IMR-90 (cell line): Measurements from ENCODE around the gene CACNG6. TPM values are rescaled to one million over a fixed set of nuclear protein-coding genes. Genes with fewer than 3 reads are reported as not detected.

Experiments used
- ATAC-seq: fragments of 200-7000 bp; cut with Tn5 transposase; 2 replicates; pipeline ENCODE4 v1.9.1; 2020; ENCODE audit warnings: low read depth, mild to moderate bottlenecking, moderate library complexity
- BruUV-seq: library from RNA; stranded (reverse); fragments of 400-500 nt; replicated peaks from 2 replicates; lab custom pipeline; 2021; lab: Mats Ljungman, UMichigan
- CTCF ChIA-PET: fragments of 300-600 bp; formaldehyde crosslinking; extraction: SDS; loops from one replicate; lab custom pipeline; 2021; ENCODE audit warnings: antibody characterized with exemption; lab: Yijun Ruan, JAX
- POLR2A ChIA-PET: fragments of 300-600 bp; sonication (Branson Sonifier 250); formaldehyde crosslinking; loops from one replicate; lab custom pipeline; 2022; ENCODE audit warnings: antibody characterized with exemption; ENCODE audit not compliant: unreplicated experiment; lab: Charles Lee
- DNase-seq: peaks from one replicate; pipeline ENCODE4 v3.0.0; 2013
- H2AFZ ChIP-seq: replicated peaks from 2 replicates; pipeline ENCODE3; 2013; ENCODE audit warnings: low read length, mild to moderate bottlenecking; ENCODE audit not compliant: poor library complexity
- H2AK5ac ChIP-seq: 2 replicates; pipeline ENCODE4 v1.6.1; 2013; ENCODE audit warnings: low read depth, low read length, inconsistent platforms
- H2AK9ac ChIP-seq: replicated peaks from 2 replicates; pipeline ENCODE3; 2013; ENCODE audit warnings: mild to moderate bottlenecking, low read depth, low read length, moderate library complexity; ENCODE audit not compliant: poor library complexity
- H2BK120ac ChIP-seq: 2 replicates; pipeline ENCODE4 v1.6.1; 2013; ENCODE audit warnings: low read depth, low read length, inconsistent platforms
- H2BK15ac ChIP-seq: 3 replicates; pipeline ENCODE4 v1.6.1; 2013; ENCODE audit warnings: low read depth, low read length, inconsistent platforms
- H2BK20ac ChIP-seq: 2 replicates; pipeline ENCODE4 v1.6.1; 2013; ENCODE audit warnings: low read depth, mild to moderate bottlenecking, inconsistent platforms, low read length, moderate library complexity
- H2BK5ac ChIP-seq: 2 replicates; pipeline ENCODE4 v1.6.1; 2013; ENCODE audit warnings: mild to moderate bottlenecking, low read depth, low read length, inconsistent platforms; ENCODE audit not compliant: poor library complexity, severe bottlenecking
- H3K14ac ChIP-seq: replicated peaks from 2 replicates; pipeline ENCODE4 v1.6.1; 2013; ENCODE audit warnings: low read depth, low read length, inconsistent platforms
- H3K18ac ChIP-seq: 2 replicates; pipeline ENCODE4 v1.6.1; 2013; ENCODE audit warnings: low read depth, low read length, control low read depth
- H3K23ac ChIP-seq: 2 replicates; pipeline ENCODE4 v1.6.1; 2013; ENCODE audit warnings: low read depth, low read length, inconsistent platforms
- H3K27ac ChIP-seq: 2 replicates; pipeline ENCODE4 v1.5.1; 2013; ENCODE audit warnings: mild to moderate bottlenecking, control low read depth, low read length; ENCODE audit not compliant: insufficient read depth
- H3K27me3 ChIP-seq: 2 replicates; pipeline ENCODE4 v1.6.1; 2013; ENCODE audit warnings: low read length; ENCODE audit not compliant: control insufficient read depth, insufficient read depth
- H3K36me3 ChIP-seq: 2 replicates; pipeline ENCODE4 v1.6.1; 2013; ENCODE audit warnings: low read length, mixed read lengths; ENCODE audit not compliant: control insufficient read depth, insufficient read depth
- H3K4ac ChIP-seq: 2 replicates; pipeline ENCODE4 v1.6.1; 2013; ENCODE audit warnings: low read depth, low read length, inconsistent platforms
- H3K4me1 ChIP-seq: 2 replicates; pipeline ENCODE4 v1.6.1; 2013; ENCODE audit warnings: low read length, mixed read lengths; ENCODE audit not compliant: control insufficient read depth, insufficient read depth
- H3K4me2 ChIP-seq: 2 replicates; pipeline ENCODE4 v1.6.1; 2013; ENCODE audit warnings: low read depth, mild to moderate bottlenecking, control low read depth, low read length, moderate library complexity
- H3K4me3 ChIP-seq: 2 replicates; pipeline ENCODE4 v1.5.1; 2013; ENCODE audit warnings: low read depth, mild to moderate bottlenecking, control low read depth, low read length, moderate library complexity; ENCODE audit not compliant: insufficient read depth
- H3K56ac ChIP-seq: 2 replicates; pipeline ENCODE4 v1.6.1; 2013; ENCODE audit warnings: low read length, inconsistent platforms; ENCODE audit not compliant: insufficient read depth; ENCODE audit errors: extremely low read depth
- H3K79me1 ChIP-seq, 2 experiments: 2 replicates each; pipeline ENCODE4 v1.6.1; 2013; ENCODE audit warnings: low read length in 2 of 2, inconsistent platforms in 1 of 2, low read depth in 1 of 2
- H3K9ac ChIP-seq: 2 replicates; pipeline ENCODE4 v1.6.1; 2013; ENCODE audit warnings: low read depth, low read length, control low read depth
- H3K9me1 ChIP-seq: 2 replicates; pipeline ENCODE4 v1.6.1; 2013; ENCODE audit warnings: low read length, inconsistent platforms; ENCODE audit not compliant: insufficient read depth
- H3K9me3 ChIP-seq: 2 replicates; pipeline ENCODE4 v1.6.1; 2013; ENCODE audit warnings: low read length; ENCODE audit not compliant: control insufficient read depth, insufficient read depth
- H4K20me1 ChIP-seq: 2 replicates; pipeline ENCODE4 v1.6.1; 2013; ENCODE audit warnings: low read length, inconsistent platforms; ENCODE audit not compliant: insufficient read depth
- H4K5ac ChIP-seq: 2 replicates; pipeline ENCODE4 v1.6.1; 2013; ENCODE audit warnings: mild to moderate bottlenecking, low read depth, low read length, control low read depth
- H4K8ac ChIP-seq, 2 experiments: 2 replicates each; pipeline ENCODE4 v1.6.1; 2013; ENCODE audit warnings: low read depth in 2 of 2, low read length in 2 of 2, control low read depth in 1 of 2, inconsistent platforms in 1 of 2
- H4K91ac ChIP-seq: 2 replicates; pipeline ENCODE4 v1.6.1; 2013; ENCODE audit warnings: low read depth, low read length, inconsistent platforms; ENCODE audit not compliant: insufficient read depth
- BHLHE40 ChIP-seq: fragments of 150-350 bp; IDR thresholded peaks from 2 replicates; pipeline ENCODE4 v1.6.1; 2016; ENCODE audit warnings: mild to moderate bottlenecking, low read depth, low read length
- CEBPB ChIP-seq: IDR thresholded peaks from 2 replicates; pipeline ENCODE4 v1.6.1; 2012; ENCODE audit warnings: low read depth, low read length, improper control_type of control experiment
- CHD1 ChIP-seq: IDR thresholded peaks from 2 replicates; pipeline ENCODE4 v1.6.1; 2012; ENCODE audit warnings: low read depth, low read length, improper control_type of control experiment
- FOS ChIP-seq: fragments of 150-350 bp; IDR thresholded peaks from 2 replicates; pipeline ENCODE4 v1.6.1; 2016; ENCODE audit warnings: low read depth, low read length
- MAFK ChIP-seq: IDR thresholded peaks from 2 replicates; pipeline ENCODE4 v1.6.1; 2012; ENCODE audit warnings: low read depth, low read length, improper control_type of control experiment
- MAZ ChIP-seq: IDR thresholded peaks from 2 replicates; pipeline ENCODE4 v1.6.1; 2012; ENCODE audit warnings: low read depth, mild to moderate bottlenecking, low read length, improper control_type of control experiment, moderate library complexity, borderline replicate concordance
- MXI1 ChIP-seq: IDR thresholded peaks from 2 replicates; pipeline ENCODE4 v1.6.1; 2012; ENCODE audit warnings: low read depth, mild to moderate bottlenecking, low read length, moderate library complexity, borderline replicate concordance
- NFE2L2 ChIP-seq: fragments of 150-350 bp; IDR thresholded peaks from 2 replicates; pipeline ENCODE4 v1.6.1; 2016; ENCODE audit warnings: low read depth, mild to moderate bottlenecking, low read length
- POLR2A ChIP-seq: IDR thresholded peaks from 2 replicates; pipeline ENCODE4 v1.6.1; 2012; ENCODE audit warnings: mild to moderate bottlenecking, low read depth, low read length
- RAD21 ChIP-seq: IDR thresholded peaks from 2 replicates; pipeline ENCODE4 v1.6.1; 2012; ENCODE audit warnings: low read length, improper control_type of control experiment
- RCOR1 ChIP-seq: IDR thresholded peaks from 2 replicates; pipeline ENCODE4 v1.6.1; 2012; ENCODE audit warnings: mild to moderate bottlenecking, low read length, improper control_type of control experiment; ENCODE audit not compliant: insufficient replicate concordance
- RFX5 ChIP-seq: IDR thresholded peaks from 2 replicates; pipeline ENCODE4 v1.8.0; 2012; ENCODE audit warnings: low read depth, mild to moderate bottlenecking, low read length, moderate library complexity
- WGBS, 2 experiments: methylation state at CpG; one replicate each; pipeline versions ENCODE4 v1.1.5 to v1.1.7; 2013; ENCODE audit warnings: missing lambda C conversion rate in 2 of 2; ENCODE audit not compliant: insufficient read length in 1 of 2; ENCODE audit errors: extremely low coverage in 2 of 2; 5-methylcytosine and 5-hydroxymethylcytosine counted together
- dilution Hi-C: fragments of 300-500 bp; cut with HindIII; formaldehyde crosslinking; loops from one replicate; pipeline ENCODE4 v1.14.3; 2018; ENCODE audit warnings: low sequenced_read_pairs; ENCODE audit not compliant: unreplicated experiment
- in situ Hi-C: fragments of 300-500 bp; cut with MboI; formaldehyde crosslinking; loops from 3 replicates; pipeline ENCODE4 v1.14.3; 2019; ENCODE audit warnings: low sequenced_read_pairs, inconsistent platforms, mixed read lengths
- intact Hi-C: fragments of 100-400 bp; cut with micrococcal nuclease; formaldehyde crosslinking; loops from 2 replicates; pipeline ENCODE4 v1.10.0; 2022
- polyA plus RNA-seq, 3 experiments: library from polyadenylated mRNA; depleted of rRNA; stranded (reverse); fragments of >200 nt; gene quantifications; 2 replicates each; pipeline ENCODE4 v1.2.3, GENCODE V29; 2012; ENCODE audit warnings: low replicate concordance in 1 of 3
- total RNA-seq: library from RNA; depleted of rRNA; stranded (reverse); fragments of >200 nt; gene quantifications from 2 replicates; pipeline ENCODE4 v1.2.3, GENCODE V29; 2012
- TF ChIP-seq, protein P1 (sequence below): fragments of 150-350 bp; IDR thresholded peaks from 2 replicates; pipeline ENCODE4 v1.6.1; 2016; ENCODE audit warnings: low read depth, mild to moderate bottlenecking, low read length, moderate library complexity, borderline replicate concordance
- TF ChIP-seq, protein P2 (sequence below): fragments of 150-350 bp; IDR thresholded peaks from 2 replicates; pipeline ENCODE4 v1.6.1; 2017; ENCODE audit warnings: mild to moderate bottlenecking, antibody characterized with exemption, low read length, low read depth
- TF ChIP-seq, protein P3 (sequence below): conservative IDR thresholded peaks from 2 replicates; pipeline ENCODE4 v1.5.1; 2012; ENCODE audit warnings: mild to moderate bottlenecking, low read depth, low read length, improper control_type of control experiment

CACNG6 gene
- total and polyA plus RNA-seq, 2 of the 4 experiments (the other 2 are of a cell fraction), result not detected

DNA sequence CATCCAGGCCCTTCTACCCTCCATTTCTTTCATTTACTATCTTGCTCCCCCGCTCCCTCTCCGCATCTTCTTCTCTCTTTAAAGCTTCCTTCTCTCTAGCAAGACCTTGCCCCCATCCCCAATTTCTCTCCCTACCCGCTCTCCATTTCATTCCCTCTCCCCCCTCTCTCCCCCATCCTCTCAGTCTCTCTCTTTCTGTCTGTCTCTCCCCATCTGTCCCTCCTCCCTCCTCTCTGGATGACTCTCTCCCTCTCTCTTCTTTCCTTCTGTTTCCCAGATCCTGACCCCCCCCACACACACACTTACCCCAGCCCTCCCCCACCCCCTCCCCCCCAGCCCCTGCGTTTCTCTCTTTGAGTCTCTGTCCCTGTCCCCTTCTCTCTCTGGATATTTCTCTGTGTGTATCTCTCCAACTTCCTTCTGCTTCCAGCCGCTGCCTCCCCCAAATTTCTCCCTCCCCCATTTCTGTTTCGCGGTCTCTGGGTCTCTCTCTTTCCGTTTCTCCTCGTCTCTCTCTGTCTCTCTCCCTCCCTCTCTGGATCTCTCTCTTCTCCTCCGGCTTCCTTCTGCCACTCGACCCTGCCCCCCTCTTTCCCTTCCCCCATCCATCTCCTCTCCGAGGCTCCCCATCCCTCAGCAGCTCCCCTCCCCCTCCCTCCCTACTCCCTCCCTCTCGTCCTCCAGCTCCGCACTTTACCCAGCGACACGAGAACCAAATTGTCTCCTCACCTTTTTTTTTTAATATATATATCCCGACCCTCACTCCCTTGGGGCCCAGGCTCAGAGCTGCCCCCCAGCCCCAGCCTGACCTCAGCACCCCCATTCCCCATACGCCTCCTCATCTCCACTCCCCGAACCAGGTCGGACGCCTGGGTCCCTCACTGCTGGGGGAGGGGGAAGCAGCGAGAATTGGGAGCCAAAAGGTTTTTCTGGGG lies 32.3 kb upstream of the CACNG6 start:
- Histone ChIP-seq H3K18ac (no peak overlapping the region), H3K27ac (no peak overlapping the region), H3K27me3 (peaks cover 57% of the 10 kb centered on the region), H3K9me1 (no peaks in the 10 kb centered on the region), H3K79me1 (no peaks in the 10 kb centered on the region), H3K56ac (no peak overlapping the region), H2BK20ac (no peak overlapping the region), H3K4me3 (no peak overlapping the region), H2AK9ac (no peak overlapping the region), H3K36me3 (no peaks in the 10 kb centered on the region), H4K20me1 (no peaks in the 10 kb centered on the region), H4K91ac (no peak overlapping the region), H2BK120ac (no peak overlapping the region), H3K9ac (no peak overlapping the region), H2AFZ (no peak overlapping the region), H3K23ac (no peak overlapping the region), H3K14ac (no peak overlapping the region), H2AK5ac (no peak overlapping the region), H2BK5ac (no peak overlapping the region), H3K9me3 (no peaks in the 10 kb centered on the region; the same call in 1 of the 2 replicates), H4K5ac (no peak overlapping the region), H4K8ac (no peak overlapping the region), H2BK15ac (no peak overlapping the region), H3K4ac (no peak overlapping the region), H3K4me2 (no peak overlapping the region), H3K4me1 (no peaks in the 10 kb centered on the region)
- CTCF ChIA-PET, result interaction anchor here (0.6 kb wide), 1 partner anchor 1881 kb away, joined by 4 read pairs; no protein-coding TSS in a partner anchor
- DNase-seq, result no peak
- no TSS peak for BruUV-seq
- no peak for ATAC-seq
- in situ Hi-C loops (no loop called here), dilution Hi-C loops (no loop called here), intact Hi-C loops (no loop called here)
- POLR2A ChIA-PET, result no interaction called here
- TF ChIP-seq POLR2A, result no peak
- no peak for TF ChIP-seq CEBPB
- TF ChIP-seq NFE2L2, result no peak
- TF ChIP-seq CHD1, result no peak
- TF ChIP-seq RFX5, result no peak
- TF ChIP-seq FOS, result no peak
- TF ChIP-seq MXI1, result no peak
- TF ChIP-seq, protein P1, sequence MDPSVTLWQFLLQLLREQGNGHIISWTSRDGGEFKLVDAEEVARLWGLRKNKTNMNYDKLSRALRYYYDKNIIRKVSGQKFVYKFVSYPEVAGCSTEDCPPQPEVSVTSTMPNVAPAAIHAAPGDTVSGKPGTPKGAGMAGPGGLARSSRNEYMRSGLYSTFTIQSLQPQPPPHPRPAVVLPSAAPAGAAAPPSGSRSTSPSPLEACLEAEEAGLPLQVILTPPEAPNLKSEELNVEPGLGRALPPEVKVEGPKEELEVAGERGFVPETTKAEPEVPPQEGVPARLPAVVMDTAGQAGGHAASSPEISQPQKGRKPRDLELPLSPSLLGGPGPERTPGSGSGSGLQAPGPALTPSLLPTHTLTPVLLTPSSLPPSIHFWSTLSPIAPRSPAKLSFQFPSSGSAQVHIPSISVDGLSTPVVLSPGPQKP, result no peak
- no peak for TF ChIP-seq MAFK
- no peak for TF ChIP-seq BHLHE40
- TF ChIP-seq, protein P2, sequence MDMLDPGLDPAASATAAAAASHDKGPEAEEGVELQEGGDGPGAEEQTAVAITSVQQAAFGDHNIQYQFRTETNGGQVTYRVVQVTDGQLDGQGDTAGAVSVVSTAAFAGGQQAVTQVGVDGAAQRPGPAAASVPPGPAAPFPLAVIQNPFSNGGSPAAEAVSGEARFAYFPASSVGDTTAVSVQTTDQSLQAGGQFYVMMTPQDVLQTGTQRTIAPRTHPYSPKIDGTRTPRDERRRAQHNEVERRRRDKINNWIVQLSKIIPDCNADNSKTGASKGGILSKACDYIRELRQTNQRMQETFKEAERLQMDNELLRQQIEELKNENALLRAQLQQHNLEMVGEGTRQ, result no peak
- TF ChIP-seq RCOR1, result no peak
- TF ChIP-seq, protein P3, sequence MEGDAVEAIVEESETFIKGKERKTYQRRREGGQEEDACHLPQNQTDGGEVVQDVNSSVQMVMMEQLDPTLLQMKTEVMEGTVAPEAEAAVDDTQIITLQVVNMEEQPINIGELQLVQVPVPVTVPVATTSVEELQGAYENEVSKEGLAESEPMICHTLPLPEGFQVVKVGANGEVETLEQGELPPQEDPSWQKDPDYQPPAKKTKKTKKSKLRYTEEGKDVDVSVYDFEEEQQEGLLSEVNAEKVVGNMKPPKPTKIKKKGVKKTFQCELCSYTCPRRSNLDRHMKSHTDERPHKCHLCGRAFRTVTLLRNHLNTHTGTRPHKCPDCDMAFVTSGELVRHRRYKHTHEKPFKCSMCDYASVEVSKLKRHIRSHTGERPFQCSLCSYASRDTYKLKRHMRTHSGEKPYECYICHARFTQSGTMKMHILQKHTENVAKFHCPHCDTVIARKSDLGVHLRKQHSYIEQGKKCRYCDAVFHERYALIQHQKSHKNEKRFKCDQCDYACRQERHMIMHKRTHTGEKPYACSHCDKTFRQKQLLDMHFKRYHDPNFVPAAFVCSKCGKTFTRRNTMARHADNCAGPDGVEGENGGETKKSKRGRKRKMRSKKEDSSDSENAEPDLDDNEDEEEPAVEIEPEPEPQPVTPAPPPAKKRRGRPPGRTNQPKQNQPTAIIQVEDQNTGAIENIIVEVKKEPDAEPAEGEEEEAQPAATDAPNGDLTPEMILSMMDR, result no peak
- no peak for TF ChIP-seq RAD21
- TF ChIP-seq MAZ, result no peak
- WGBS, 2 experiments, result 0% methylated on average over 9 of the region's 22 CpGs; no CpG with 5 or more reads in 1 of the 2 experiments
